HTERT RPE-1 (cell line): ENCODE data around the gene ECI1.
"Not testable (repeated sequence)": the region's sequence is repeated elsewhere in the genome, so short reads cannot be mapped to it uniquely, and the experiment has no call there.

Experiments
- in situ Hi-C: fragments of 300-500 bp; cut with MboI; formaldehyde crosslinking; loops from 4 replicates; pipeline ENCODE4 v1.14.3; 2020; ENCODE audit warnings: low sequenced_read_pairs

ECI1 gene

DNA sequence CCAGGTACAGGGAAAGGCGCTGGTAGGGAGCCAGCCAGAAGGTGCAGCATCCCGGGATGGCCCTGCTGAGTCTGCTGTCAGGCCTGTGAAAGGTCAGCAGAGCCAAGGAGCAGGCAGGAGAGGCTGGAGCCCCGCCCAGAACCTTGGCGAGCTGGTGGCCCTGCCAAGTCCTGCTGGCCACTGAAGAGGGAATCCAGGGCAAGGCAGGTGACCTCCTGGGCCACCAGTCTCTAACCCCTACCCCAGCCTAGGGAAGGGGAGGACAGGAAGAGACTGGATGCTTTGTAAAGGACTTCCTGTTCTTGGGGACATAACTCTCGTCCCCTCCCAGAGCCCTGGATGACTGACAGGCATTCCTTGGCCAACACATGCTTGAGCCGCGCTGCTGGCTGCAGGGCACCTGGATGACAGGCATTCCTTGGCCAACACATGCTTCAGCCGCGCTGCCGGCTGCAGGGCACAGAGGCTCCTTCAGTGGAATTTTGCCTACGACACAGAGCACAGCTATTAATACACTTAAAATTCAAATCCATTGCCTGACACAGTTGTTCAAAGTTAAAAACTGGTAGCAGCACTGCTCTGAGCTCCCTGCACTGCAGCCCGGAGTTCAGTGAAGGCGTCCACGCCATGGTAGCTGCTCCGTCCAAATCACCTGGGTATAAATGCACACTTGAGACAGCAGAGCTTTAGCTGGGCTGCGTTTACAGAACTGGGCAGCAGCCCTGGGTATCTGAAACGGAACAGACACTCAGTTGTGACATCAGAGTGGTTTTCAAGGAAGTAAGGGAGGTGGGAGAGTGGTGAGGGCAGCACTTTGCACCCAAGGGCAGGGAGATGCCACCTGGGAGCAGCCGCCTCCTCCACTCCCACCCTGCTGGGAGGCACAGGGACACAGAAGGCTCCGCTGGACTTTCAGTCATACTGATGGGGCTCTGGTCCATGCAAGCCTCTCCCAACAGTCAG, 38.7 kb downstream of the ECI1 start:
- in situ Hi-C loops: no loop called here

DNA sequence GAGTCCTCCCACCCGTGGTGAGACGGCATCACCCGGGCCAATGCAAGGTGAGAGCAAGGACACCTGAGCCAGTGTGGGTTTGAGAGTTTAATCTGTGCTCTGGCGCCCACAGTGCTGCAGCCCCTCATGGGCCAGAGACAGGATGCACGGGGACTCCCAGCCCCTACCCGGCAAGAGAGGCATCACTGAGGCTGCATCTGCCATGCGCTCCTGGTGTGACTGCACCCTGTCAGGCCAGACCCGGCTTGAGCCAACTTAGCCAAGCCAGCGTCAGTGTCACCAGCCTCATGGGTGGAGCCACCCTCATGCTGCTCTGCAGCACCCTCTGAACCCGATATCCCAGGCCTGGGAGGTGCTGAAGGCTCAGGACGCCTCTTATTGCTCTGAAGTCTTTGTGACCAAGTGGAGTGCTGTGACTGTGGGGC, 39.5 kb downstream of the ECI1 start:
- in situ Hi-C loops: no loop called here

DNA sequence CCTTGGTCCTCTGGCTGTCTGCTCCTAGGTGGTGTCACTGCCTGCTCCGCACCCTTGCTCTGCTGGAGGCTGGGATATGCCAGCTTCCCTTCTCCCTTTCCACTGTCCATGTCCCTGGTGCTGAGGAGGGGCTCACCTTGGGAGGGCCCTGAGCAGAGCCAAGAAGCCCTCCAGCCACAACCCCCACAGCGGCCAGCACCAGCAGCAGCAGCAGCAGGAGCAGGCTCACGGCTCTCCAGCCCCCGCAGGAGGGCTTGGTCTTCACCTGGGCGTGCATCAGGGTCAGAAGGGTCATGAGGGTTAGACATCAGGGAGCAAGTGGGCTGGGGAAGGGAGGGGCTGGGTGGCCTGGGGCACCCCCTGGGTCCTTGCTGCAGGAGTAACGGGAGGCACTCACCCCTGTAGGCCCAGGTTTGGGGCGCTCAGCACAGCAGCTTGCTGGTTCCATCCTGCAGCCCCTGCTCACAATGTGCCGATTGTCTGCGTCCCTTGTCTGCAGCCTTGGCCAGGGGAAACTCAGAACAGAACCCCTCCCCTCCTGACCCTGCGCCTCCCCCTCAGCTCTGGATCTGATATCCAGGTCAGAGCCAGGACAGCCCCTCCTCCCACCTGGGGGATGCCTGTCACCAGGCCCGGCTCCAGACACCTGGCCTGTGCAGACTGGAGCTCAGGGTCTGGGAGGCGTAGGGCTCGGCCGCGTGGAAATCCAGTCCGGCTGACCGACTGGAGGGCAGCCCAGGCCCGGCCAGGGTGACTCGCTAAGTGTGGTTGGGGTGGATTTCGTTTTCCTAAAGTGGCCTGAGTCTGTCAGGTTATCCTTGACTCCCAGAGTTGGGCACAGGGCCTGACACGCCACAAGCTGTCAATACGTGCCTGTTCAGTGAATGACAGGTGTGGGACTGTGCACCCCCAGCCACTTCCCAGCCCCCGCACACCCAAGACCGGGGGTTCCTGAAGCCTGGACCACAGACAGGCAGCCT, 40.7 kb downstream of the ECI1 start, which contains the start of gene BRICD5:
TSS of gene BRICD5 (minus strand) at position 478 of the 980 bp plus-strand sequence. CDS start at position 448, 30 bp downstream.
- in situ Hi-C loops: no loop called here

DNA sequence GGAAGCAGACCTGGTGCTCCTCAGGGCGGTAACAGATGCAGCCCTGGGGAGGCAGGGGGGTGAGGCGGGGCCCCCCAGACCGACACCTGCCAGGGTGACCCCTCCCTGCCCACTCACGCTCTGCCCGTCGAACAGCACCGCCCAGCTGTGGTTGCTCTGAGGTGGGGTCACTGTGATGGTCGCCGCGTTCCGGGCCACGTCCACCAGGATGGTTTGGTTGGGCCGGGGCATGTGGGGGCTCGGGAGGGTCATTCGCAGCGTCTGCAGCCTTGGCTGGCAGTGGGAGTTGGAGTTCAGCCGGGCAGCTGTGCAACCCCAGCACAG, 41.4 kb downstream of the ECI1 start:
- in situ Hi-C loops: no loop called here

DNA sequence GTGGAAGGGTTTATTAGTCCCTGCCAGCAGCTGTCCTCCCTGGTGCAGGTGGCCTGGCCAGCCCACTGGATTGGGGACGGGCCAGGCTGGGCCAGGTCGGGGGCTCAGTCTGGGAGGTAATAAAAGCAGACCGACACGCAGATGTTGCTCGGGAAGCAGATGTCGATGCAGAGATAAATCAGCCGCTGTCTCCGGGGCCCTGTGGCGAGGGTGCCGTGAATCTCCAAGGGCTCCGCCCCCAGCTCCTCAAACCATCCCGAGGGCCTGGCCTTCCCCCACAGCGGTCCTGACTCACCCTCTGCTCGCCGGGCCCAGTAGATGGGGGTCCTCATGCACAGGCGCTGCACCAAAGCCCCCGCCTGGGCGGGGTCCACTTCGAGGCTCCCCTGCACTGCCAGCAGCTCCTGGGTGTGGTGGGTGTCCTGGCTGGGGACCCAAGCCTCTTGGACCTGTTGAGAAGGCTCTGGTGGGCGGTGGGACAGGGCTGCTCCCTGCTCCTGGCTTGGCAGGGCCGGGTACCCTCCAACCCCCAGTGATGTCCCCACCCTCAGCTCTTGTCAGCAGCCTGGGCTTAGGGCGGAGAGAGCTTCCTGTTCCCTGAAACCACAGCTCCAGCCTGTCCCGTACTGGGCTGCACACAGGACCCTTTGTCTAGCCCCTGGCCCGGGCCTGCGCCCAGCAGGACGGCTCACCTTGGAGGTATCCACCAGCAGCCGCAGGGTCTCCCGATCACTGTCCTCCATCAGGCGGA, 42.0 kb downstream of the ECI1 start:
- in situ Hi-C loops: no loop called here

DNA sequence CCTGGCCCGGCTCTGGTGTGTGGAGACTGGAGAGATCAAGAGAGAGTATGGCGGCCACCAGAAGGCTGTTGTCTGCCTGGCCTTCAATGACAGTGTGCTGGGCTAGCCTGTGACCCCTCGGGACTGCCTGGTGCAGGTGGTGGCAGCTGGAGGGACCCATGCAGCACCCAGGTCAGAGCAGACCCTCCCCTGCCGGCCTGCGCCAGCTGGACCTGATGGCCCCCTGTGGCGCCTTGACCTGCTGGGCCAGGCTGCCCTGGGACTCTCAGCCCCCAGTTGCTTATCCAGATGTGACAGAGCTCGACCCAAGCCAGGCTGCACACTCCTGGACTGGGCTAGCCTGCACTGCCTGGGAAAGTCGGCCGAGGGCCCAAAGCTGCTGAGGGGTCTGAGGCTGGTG, 42.6 kb downstream of the ECI1 start:
- in situ Hi-C loops: no loop called here

DNA sequence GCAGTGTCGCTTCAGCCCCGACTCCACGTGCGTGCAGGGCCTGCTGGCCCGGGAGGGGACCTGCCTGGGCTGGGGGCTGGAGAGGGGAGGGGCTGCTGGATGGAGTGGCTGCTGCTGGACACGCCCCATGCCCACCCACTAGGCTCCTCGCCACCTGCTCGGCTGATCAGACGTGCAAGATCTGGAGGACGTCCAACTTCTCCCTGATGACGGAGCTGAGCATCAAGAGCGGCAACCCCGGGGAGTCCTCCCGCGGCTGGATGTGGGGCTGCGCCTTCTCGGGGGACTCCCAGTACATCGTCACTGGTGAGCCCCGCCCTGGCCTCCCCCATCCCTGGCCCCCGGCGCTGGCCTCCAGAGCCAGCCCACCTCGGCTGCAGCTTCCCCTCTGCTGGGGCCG, 43.1 kb downstream of the ECI1 start:
- in situ Hi-C loops: no loop called here

DNA sequence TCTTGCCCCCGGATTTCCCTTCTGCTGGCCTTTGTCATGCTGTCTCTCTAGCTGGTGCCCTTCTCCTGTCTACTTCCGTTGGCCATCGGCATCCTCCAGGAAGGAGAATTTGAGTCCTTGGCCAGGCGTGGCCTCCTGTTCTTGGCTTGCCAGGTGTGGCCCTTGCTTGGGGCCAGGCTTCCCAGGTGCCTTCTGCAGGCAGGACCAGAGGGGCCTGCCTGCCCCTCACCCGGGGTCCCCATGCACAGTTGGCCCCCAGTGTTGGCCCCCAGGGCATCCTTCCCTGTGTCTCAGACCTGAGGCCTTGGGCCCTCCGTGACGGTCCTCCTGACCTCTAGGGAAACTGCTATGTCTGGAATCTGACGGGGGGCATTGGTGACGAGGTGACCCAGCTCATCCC, 43.5 kb downstream of the ECI1 start:
- in situ Hi-C loops: no loop called here

DNA sequence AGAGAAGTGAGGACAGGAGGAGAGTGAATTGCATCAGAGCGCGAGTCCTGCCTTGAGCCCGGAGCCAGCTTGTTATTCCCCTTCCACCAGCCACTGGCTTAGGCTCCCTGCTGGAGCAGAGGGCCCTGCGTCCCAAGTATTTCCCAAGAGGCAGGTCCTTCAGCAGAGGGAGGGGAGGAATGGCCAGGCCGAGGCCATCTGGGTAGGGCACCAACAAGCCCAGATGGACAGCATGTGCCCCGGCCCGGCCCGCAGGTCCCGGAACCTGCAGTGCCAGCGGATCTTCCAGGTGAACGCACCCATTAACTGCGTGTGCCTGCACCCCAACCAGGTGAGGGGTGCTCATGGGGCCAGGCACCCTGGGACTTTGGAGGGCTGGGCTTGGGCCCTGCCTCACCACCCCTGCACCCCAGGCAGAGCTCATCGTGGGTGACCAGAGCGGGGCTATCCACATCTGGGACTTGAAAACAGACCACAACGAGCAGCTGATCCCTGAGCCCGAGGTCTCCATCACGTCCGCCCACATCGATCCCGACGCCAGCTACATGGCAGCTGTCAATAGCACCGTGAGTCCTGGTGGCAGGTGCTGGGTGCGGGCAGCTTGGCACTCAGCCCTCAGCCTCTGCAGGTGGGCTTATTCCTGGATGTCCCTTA, 44.5 kb downstream of the ECI1 start:
- in situ Hi-C loops: no loop called here

DNA sequence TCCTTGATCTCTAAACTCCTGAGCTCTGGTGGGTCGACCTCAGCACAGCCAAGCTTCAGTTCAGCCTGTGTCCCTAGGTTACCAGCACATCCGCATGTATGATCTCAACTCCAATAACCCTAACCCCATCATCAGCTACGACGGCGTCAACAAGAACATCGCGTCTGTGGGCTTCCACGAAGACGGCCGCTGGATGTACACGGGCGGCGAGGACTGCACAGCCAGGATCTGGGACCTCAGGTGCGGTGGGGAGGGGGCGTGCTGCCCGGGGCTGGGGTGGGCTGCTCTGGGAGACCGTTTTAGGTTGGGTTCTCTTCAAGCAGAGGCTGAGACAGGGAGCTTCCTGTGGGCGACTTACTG, 45.0 kb downstream of the ECI1 start:
- in situ Hi-C loops: no loop called here

DNA sequence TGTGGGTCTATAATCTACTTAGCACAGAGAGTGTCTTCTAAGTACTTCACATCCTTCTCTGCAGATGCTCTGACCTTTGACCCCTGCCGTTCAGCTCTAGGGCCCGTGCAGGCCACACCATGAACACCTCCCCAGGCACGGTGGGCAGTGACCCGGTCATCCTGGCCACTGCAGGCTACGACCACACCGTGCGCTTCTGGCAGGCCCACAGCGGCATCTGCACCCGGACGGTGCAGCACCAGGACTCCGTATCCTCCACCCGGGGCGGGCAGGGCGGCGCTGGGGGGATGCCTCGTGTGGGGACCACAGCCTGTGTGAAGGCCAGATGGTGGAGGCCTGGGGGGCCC, 45.4 kb downstream of the ECI1 start:
- in situ Hi-C loops: no loop called here

DNA sequence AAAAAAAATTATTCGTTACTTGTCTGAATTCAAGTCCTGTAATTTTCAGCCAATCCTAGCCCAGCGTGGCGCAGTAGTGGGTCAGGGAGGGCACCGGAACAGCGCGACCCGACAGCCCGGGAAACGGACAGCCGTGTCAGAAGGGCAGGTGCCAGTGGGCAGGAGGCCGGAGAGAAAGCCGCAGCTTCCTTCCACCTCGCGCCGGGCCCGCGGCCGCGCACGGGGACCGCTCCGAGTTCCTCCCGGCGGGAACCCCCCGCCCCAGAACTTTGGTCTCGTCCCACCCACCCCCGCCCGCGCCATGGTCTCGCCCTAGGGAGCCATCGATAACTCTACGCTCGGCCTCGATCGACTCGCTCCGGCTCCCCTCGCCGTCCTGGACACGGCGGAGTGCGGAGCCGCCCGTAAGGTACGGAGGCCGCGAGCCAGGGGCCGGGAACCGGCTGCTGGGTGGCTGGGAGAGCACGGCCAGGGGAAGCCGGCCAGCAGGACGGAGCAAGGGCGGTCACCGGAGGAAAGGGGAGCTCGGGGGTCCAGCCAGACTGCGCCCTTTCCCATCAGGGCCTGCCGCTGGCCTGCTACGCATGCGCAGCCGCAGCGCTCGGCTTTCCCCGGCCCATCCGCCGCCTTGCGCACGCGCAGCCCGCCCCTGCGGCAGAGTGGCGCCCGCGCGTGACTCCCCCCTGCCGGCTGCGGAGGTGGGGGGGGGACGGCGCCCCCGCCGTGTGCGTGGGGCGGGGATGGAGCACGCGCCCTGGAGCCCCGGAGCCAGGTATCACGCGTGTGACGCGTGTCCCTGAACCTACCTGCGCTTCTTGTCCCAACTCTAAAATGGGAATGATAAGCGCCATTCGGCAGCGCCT, 46.1 kb downstream of the ECI1 start, which contains the start of gene MLST8:
TSS of gene MLST8 (plus strand) at position 351 of the 863 bp plus-strand sequence. CDS start 632 bp downstream, outside the sequence.
- in situ Hi-C loops: no loop called here

DNA sequence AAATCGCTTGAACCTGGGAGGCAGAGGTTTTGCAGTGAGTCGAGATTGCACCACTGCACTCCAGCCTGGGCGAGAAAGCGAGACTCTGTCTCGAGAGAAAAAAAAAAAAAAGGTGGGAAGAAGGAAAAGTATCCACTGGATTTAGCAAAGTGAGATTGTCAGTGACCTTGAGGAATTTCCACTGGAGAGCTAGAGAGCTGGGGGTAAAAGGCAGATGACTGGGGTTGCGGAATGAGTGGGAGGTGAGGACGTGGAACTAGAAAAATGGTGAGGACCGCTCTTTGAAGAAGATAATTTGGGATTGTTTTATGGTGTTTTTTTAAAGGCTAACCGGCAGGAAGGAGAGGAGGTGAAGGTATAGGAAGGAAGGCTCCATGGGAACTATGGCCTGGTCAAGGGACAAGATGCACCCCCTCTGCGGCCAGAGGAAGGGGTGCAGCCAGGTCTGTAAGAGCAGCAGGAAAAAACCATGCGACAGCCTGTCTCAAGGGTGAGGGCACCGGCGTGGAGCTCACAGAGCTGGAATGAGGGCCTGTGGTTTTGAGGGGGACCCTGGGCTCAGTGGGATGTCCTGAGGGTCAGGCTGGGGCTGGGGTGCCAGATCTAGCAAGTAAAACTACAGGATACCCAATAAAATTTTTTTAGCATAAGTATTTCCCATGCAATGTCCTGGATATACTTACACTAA, 46.8 kb downstream of the ECI1 start:
- in situ Hi-C loops: no loop called here

DNA sequence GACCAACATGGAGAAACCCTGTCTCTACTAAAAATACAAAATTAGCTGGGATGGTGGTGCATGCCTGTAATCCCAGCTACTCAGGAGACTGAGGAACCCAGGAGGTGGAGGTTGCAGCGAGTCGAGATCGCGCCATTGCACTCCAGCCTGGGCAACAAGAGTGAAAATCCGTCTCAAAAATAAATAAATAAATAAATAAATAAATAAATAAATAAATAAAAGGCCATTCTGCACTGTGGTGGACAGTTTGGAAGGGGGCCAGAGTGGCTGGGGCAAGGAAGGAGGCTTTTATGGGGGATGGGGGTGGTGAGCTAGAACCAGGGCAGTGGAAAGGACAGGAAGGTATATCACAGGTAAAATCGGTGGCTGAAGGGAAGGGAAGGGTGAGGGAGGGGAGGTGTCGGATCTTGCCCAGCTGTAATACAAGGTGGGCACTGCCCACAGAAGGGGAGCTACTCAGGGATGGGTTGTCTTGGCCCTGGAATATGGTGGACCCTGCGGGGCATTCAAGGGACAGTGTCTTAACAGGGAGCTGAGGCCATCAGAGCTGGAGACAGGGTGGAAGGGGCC, 48.2 kb downstream of the ECI1 start:
- in situ Hi-C loops: not testable (repeated sequence)

DNA sequence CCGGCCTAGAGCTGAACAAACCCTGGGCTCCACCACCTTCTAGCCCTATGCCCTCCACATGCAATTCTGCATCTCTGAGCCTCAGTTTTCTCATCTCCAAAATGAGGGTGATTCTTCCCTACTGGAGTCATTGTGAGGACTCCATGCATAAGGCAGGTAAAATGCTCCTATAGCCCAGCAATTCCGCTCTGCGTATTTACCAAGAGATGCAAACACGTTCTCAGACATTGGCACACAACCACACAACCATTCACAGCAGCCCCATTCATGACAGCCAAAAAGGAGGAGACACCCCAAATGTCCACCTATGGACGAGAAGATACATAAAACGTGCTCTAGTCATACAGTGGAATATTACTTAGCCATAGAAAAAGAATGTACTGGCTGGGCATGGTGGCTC, 51.1 kb downstream of the ECI1 start:
- in situ Hi-C loops: no loop called here

DNA sequence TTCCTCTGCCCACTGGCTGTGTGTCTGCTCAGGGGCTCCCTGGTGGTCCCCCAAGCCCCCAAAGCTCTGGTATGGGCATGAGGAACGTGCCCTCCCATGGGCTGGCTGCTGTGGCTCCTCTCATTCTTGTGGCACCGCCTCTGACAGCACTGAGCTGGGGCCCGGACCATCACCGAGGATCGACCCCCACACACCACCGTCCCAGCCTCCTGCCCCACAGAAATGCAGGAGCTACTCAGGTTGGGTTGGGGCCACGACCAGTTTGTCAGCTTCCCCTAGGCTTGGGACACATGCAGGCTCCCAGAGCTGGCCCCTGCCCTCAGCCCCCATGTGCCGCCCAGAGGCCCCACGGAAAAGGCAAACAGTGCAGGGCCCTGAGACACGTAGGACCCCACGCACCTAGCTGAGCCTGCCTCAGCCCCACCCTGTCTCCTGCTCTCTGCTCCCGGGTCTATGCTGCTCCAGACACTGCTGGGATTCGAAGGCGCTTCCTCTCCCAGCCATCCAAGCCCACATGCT, 51.7 kb downstream of the ECI1 start:
- in situ Hi-C loops: no loop called here

DNA sequence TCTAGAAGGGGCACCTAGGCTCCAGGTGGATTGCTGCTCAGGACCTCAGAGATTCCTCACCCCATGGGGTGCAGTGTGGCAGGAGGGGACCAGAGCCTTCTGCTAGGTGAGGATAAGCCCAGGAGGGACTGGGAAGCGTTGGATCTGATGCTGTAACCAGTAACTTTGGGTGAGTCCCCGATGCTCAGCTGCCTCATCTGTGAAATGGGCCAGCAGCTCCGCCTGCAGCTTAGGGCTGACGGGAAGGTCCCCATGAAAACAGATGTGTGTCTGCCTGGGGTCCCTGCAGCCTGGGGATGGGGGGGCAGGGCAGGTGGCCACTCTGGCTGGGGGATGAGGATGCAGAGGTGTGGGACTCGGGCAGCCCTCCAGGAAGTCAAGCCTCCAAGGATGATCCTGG, 52.3 kb downstream of the ECI1 start:
- in situ Hi-C loops: no loop called here

DNA sequence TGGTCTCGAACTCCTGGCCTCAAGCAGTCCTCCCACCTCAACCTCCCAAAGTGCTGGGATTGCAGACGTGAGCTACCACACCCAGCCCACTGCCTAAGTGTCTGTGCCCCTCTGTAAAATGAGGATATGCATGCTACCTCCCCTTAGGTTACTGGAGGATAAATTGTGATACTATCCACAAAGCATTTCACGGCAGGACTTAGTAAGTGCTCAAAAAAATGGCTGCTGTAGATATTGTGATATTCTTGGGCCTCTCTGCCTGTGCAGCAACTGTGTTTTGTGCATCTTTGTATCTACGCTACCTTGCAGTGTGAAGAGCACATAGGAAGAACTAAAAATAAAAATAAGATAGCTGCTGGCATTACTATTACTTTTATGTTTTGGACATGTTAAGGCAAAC, 53.1 kb downstream of the ECI1 start:
- in situ Hi-C loops: no loop called here
